ENCODE results near the gene IL17RA.
"Not testable (repeated sequence)": the region's sequence is repeated elsewhere in the genome, so short reads cannot be mapped to it uniquely, and the experiment has no call there.

Gene IL17RA

GRCh38 chr22:17121233-17122195 is 36.7 kb downstream of the IL17RA start, which contains the start of gene TMEM121B:
TMEM121B (minus strand) TSS chr22:17121360; CDS start chr22:17121127, 233 bp downstream.
- no peak for DNase-seq

- no peak for DNase-seq
Observed at GRCh38 chr22:17130199-17130598, 45.4 kb downstream of the IL17RA start.

- no peak for DNase-seq
Observed at GRCh38 chr22:17131686-17132085, 46.9 kb downstream of the IL17RA start.

- DNase-seq: no peak
Observed at GRCh38 chr22:17132112-17132511, 47.3 kb downstream of the IL17RA start.

- no peak for DNase-seq
Observed at GRCh38 chr22:17133137-17133536, 48.3 kb downstream of the IL17RA start.

GRCh38 chr22:17135153-17135760 is 50.5 kb downstream of the IL17RA start:
- no peak for DNase-seq

- no peak for DNase-seq
Observed at GRCh38 chr22:17137170-17137569, 52.4 kb downstream of the IL17RA start.

GRCh38 chr22:17137861-17138425 is 53.1 kb downstream of the IL17RA start:
- no peak for DNase-seq

- DNase-seq: no peak
Observed at GRCh38 chr22:17138513-17138912, 53.7 kb downstream of the IL17RA start.

GRCh38 chr22:17140022-17140421 is 55.2 kb downstream of the IL17RA start:
- no peak for DNase-seq

GRCh38 chr22:17140826-17141766 is 56.3 kb downstream of the IL17RA start:
- no peak for DNase-seq

- DNase-seq: no peak
Observed at GRCh38 chr22:17143101-17143500, 58.3 kb downstream of the IL17RA start.

GRCh38 chr22:17143826-17144225 is 59.0 kb downstream of the IL17RA start:
- DNase-seq: no peak

- no peak for DNase-seq
Observed at GRCh38 chr22:17145021-17145680, 60.4 kb downstream of the IL17RA start.

- DNase-seq: not testable (repeated sequence)
Observed at GRCh38 chr22:17147458-17147857, 62.7 kb downstream of the IL17RA start.

GRCh38 chr22:17149076-17149815 is 64.4 kb downstream of the IL17RA start:
- no peak for DNase-seq

GRCh38 chr22:17152340-17152739 is 67.5 kb downstream of the IL17RA start:
- no peak for DNase-seq

- DNase-seq: no peak
Observed at GRCh38 chr22:17152971-17153370, 68.2 kb downstream of the IL17RA start.

- no peak for DNase-seq
Observed at GRCh38 chr22:17155941-17156340, 71.1 kb downstream of the IL17RA start.

- no peak for DNase-seq
Observed at GRCh38 chr22:17157714-17158113, 72.9 kb downstream of the IL17RA start.

GRCh38 chr22:17158176-17158567 is 73.4 kb downstream of the IL17RA start:
- DNase-seq: no peak

Data from activated CD4-positive, alpha-beta T cell treated with anti-CD3 and anti-CD28 coated beads for 1 hour (primary cell).